MCF 10A (cell line): ENCODE results near the gene HDLBP. TPM values are rescaled to one million over a fixed set of nuclear protein-coding genes. Genes with fewer than 3 reads are reported as not detected.

ENCODE experiments used
- BruUV-seq: library from RNA; stranded (reverse); fragments of 400-500 nt; replicated peaks from 2 replicates; lab custom pipeline; 2021; lab: Mats Ljungman, UMichigan
- CTCF ChIA-PET: fragments of 300-600 bp; sonication (Branson Sonifier 250); formaldehyde crosslinking; extraction: SDS; loops from one replicate; lab custom pipeline; 2021; ENCODE audit warnings: antibody characterized with exemption, inconsistent platforms; lab: Yijun Ruan, JAX
- POLR2A ChIA-PET: fragments of 300-600, 350-650 bp; sonication (Branson Sonifier 250); formaldehyde crosslinking; extraction: SDS; loops from one replicate; lab custom pipeline; 2020; ENCODE audit warnings: antibody characterized with exemption, inconsistent platforms; lab: Yijun Ruan, JAX
- DNase-seq: peaks from one replicate; pipeline ENCODE4 v3.0.0-alpha.2; 2018; ENCODE audit not compliant: unreplicated experiment
- H3K27ac Mint-ChIP-seq: one replicate; pipeline ENCODE4 v1.8.0; 2022; ENCODE audit warnings: mild to moderate bottlenecking, low read depth, mixed read lengths; ENCODE audit not compliant: unreplicated experiment
- H3K27me3 Mint-ChIP-seq: one replicate; pipeline ENCODE4 v1.8.0; 2022; ENCODE audit warnings: mixed read lengths; ENCODE audit not compliant: insufficient read depth, unreplicated experiment
- H3K36me3 Mint-ChIP-seq: one replicate; pipeline ENCODE4 v1.8.0; 2022; ENCODE audit warnings: mild to moderate bottlenecking, moderate library complexity, mixed read lengths; ENCODE audit not compliant: insufficient read depth, unreplicated experiment
- H3K4me1 Mint-ChIP-seq: one replicate; pipeline ENCODE4 v1.8.0; 2022; ENCODE audit warnings: mixed read lengths; ENCODE audit not compliant: insufficient read depth, unreplicated experiment
- H3K4me3 Mint-ChIP-seq: one replicate; pipeline ENCODE4 v1.8.0; 2022; ENCODE audit warnings: mild to moderate bottlenecking, moderate library complexity, mixed read lengths; ENCODE audit not compliant: unreplicated experiment
- H3K9me3 Mint-ChIP-seq: one replicate; pipeline ENCODE4 v1.8.0; 2022; ENCODE audit warnings: mixed read lengths; ENCODE audit not compliant: unreplicated experiment
- intact Hi-C: fragments of 100-400 bp; cut with micrococcal nuclease; formaldehyde crosslinking; loops from 2 replicates; pipeline ENCODE4 v1.14.1; 2022
- total RNA-seq: library from RNA; stranded (reverse); gene quantifications from 2 replicates; pipeline ENCODE4 v1.2.3, GENCODE V29; 2022
- TF ChIP-seq, protein P1 (sequence below): fragments of 200-600 bp; IDR thresholded peaks from one replicate; pipeline ENCODE4 v1.8.0; 2022; ENCODE audit warnings: antibody characterized with exemption, mild to moderate bottlenecking; ENCODE audit not compliant: unreplicated experiment

The HDLBP gene
- total RNA-seq, 1 experiment from 2014 or later: 670 TPM

GRCh38 chr2:241180495-241180894 lies 135.0 kb downstream of the HDLBP start:
- Mint-ChIP-seq H3K4me1 (no peaks in the 10 kb centered on the region), H3K36me3 (peaks cover 30% of the 10 kb centered on the region), H3K4me3 (no peak overlapping the region), H3K27ac (no peak overlapping the region), H3K27me3 (no peaks in the 10 kb centered on the region), H3K9me3 (no peaks in the 10 kb centered on the region)
- no TSS peak for BruUV-seq
- TF ChIP-seq, protein P1, sequence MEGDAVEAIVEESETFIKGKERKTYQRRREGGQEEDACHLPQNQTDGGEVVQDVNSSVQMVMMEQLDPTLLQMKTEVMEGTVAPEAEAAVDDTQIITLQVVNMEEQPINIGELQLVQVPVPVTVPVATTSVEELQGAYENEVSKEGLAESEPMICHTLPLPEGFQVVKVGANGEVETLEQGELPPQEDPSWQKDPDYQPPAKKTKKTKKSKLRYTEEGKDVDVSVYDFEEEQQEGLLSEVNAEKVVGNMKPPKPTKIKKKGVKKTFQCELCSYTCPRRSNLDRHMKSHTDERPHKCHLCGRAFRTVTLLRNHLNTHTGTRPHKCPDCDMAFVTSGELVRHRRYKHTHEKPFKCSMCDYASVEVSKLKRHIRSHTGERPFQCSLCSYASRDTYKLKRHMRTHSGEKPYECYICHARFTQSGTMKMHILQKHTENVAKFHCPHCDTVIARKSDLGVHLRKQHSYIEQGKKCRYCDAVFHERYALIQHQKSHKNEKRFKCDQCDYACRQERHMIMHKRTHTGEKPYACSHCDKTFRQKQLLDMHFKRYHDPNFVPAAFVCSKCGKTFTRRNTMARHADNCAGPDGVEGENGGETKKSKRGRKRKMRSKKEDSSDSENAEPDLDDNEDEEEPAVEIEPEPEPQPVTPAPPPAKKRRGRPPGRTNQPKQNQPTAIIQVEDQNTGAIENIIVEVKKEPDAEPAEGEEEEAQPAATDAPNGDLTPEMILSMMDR: no peak
- intact Hi-C loops: no loop called here
- ChIA-PET POLR2A (no interaction called here), CTCF (no interaction called here)
- no peak for DNase-seq

DNA sequence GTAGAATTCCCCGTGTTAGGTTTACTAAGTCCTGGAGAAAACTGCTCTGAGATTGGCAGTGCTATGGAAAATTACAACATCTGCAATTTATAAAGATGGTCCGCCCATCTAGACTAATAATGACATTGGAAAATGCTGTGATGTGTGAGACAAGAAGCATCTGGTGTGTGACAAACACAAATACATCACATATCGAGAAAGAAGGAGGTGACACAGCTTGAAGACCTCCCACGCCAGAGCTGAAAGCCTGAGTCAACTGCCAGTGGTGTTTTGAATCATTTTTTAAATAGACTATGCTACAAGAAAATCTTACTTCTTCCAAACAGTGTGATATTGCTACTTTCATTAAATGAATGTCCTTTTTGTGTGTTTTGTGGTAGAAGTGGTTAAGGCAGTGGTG lies 135.6 kb downstream of the HDLBP start:
- intact Hi-C loops: no loop called here
- CTCF ChIA-PET: no interaction called here
- Mint-ChIP-seq H3K27ac (no peak overlapping the region), H3K27me3 (no peaks in the 10 kb centered on the region), H3K4me3 (no peak overlapping the region), H3K9me3 (no peaks in the 10 kb centered on the region), H3K36me3 (peaks cover 36% of the 10 kb centered on the region), H3K4me1 (no peaks in the 10 kb centered on the region)
- BruUV-seq: no TSS peak
- no peak for DNase-seq
- POLR2A ChIA-PET: interaction anchor here (1.2 kb wide), 1 partner anchor 28 kb away, joined by 3 read pairs; no protein-coding TSS in a partner anchor
- TF ChIP-seq, protein P1: no peak

GRCh38 chr2:241178961-241179360 lies 136.5 kb downstream of the HDLBP start:
- CTCF ChIA-PET: interaction anchor here (1.1 kb wide), 1 partner anchor 339 kb away, joined by 3 read pairs; no protein-coding TSS in a partner anchor
- POLR2A ChIA-PET: interaction anchor here (1.2 kb wide), 1 partner anchor 27 kb away, joined by 3 read pairs; no protein-coding TSS in a partner anchor
- H3K27ac Mint-ChIP-seq: no peak overlapping the region
- H3K4me3 Mint-ChIP-seq: no peak overlapping the region
- H3K27me3 Mint-ChIP-seq: no peaks in the 10 kb centered on the region
- H3K9me3 Mint-ChIP-seq: no peaks in the 10 kb centered on the region
- no peak for DNase-seq
- intact Hi-C loops: no loop called here
- no TSS peak for BruUV-seq
- TF ChIP-seq, protein P1: no peak
- no peaks in the 10 kb centered on the region for H3K4me1 Mint-ChIP-seq
- peaks cover 39% of the 10 kb centered on the region for H3K36me3 Mint-ChIP-seq

DNA sequence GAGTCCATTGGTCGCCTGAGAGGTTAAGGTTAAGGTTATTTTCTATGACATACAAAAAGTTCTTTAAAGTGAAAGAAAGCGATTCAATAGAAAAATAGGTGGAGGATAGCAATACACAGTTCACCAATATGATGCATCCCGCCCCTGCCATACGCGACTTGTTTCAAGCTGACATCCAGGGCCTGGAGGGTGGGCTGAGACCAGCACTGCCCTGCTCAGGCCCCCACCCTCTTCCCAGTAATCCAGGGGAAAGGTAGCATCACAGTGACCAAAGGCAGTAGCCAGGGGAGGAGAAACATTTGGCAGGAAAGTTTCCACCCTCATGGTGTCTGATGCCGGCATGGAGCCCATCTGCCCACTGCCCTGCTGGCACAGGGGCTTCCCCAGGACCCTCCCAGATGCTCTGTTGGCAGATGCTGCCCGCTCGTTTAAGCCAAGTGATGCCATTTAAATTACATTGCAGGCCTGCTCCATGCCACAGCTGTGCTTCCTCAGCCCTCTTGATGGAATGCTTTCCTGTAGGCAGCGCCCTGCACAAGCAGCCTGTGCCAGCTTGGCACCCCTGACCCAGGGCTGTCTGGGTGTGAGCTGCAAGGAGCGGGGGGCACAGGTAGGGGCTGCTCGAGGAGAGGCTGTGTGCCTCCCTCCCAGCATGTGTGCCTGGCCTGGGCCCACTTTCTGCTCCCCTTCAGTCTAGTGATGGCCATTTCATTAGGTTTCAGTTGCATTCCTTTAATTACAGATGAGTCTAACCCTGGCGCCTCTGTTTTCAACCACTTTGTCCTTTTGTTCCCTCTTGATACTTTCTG lies 137.7 kb downstream of the HDLBP start:
- CTCF ChIA-PET: interaction anchor here (0.7 kb wide), 1 partner anchor 482 kb away, joined by 3 read pairs; no protein-coding TSS in a partner anchor
- peaks cover 43% of the 10 kb centered on the region for H3K36me3 Mint-ChIP-seq
- no peaks in the 10 kb centered on the region for H3K27me3 Mint-ChIP-seq
- BruUV-seq: no TSS peak
- TF ChIP-seq, protein P1: no peak
- H3K9me3 Mint-ChIP-seq: no peaks in the 10 kb centered on the region
- no peak for DNase-seq
- H3K4me1 Mint-ChIP-seq: no peaks in the 10 kb centered on the region
- H3K27ac Mint-ChIP-seq: no peak overlapping the region
- no peak overlapping the region for H3K4me3 Mint-ChIP-seq
- POLR2A ChIA-PET: no interaction called here
- intact Hi-C loops: no loop called here

Other genes with a start within 250 kb of the HDLBP start
- gene MTERF4, start 213.4 kb downstream of the HDLBP start, total RNA-seq: 29.9 and 34.3 TPM in 2 replicates
- 9.0 and 19.4 TPM in 2 replicates for gene PASK, start 166.2 kb downstream of the HDLBP start, total RNA-seq
- gene PPP1R7, start 165.2 kb downstream of the HDLBP start, total RNA-seq: 38.9 and 43.9 TPM in 2 replicates
- 0.14 and 0.15 TPM in 2 replicates for gene ANO7, start 127.0 kb downstream of the HDLBP start, total RNA-seq
- 254 and 271 TPM in 2 replicates for gene SEPTIN2, start 253 bp upstream of the HDLBP start, total RNA-seq
- 31.7 and 32.6 TPM in 2 replicates for gene FARP2, start 40.6 kb upstream of the HDLBP start, total RNA-seq
- gene STK25, start 192.9 kb upstream of the HDLBP start, total RNA-seq: 102 and 117 TPM in 2 replicates
- 15.5 and 18.6 TPM in 2 replicates for gene BOK, start 243.1 kb upstream of the HDLBP start, total RNA-seq